Activated naive CD4-positive, alpha-beta T cell treated with Interleukin-2 at 50 U/mL for 16 hours (primary cell): ENCODE results near the gene R3HDM4.
"Not testable (repeated sequence)": the region's sequence is repeated elsewhere in the genome, so short reads cannot be mapped to it uniquely, and the experiment has no call there.

Experiments used
- DNase-seq: peaks from one replicate; pipeline ENCODE4 v3.0.0-alpha.2; 2020

Gene R3HDM4

GRCh38 chr19:911197-912033, 1.6 kb downstream of the R3HDM4 start:
- no peak for DNase-seq

GRCh38 chr19:907183-907853, 5.7 kb downstream of the R3HDM4 start:
- DNase-seq = no peak

GRCh38 chr19:906480-906879, 6.5 kb downstream of the R3HDM4 start:
- no peak for DNase-seq

- no peak for DNase-seq
Measured at GRCh38 chr19:904545-904944, 8.5 kb downstream of the R3HDM4 start.

- no peak for DNase-seq
Measured at GRCh38 chr19:903266-903797, 9.7 kb downstream of the R3HDM4 start.

GRCh38 chr19:902446-903226, 10.4 kb downstream of the R3HDM4 start:
- no peak for DNase-seq

- DNase-seq = no peak
Measured at GRCh38 chr19:902093-902370, 11.0 kb downstream of the R3HDM4 start.

GRCh38 chr19:901216-902092, 11.6 kb downstream of the R3HDM4 start:
- DNase-seq = no peak

GRCh38 chr19:900302-901111, 12.5 kb downstream of the R3HDM4 start:
- DNase-seq = no peak

GRCh38 chr19:900043-900301, 13.0 kb downstream of the R3HDM4 start:
- no peak for DNase-seq

- DNase-seq = no peak
Measured at GRCh38 chr19:899336-900042, 13.5 kb downstream of the R3HDM4 start.

GRCh38 chr19:898663-899062, 14.4 kb downstream of the R3HDM4 start:
- DNase-seq = no peak

- DNase-seq = no peak
Measured at GRCh38 chr19:897442-898039, 15.5 kb downstream of the R3HDM4 start.

- DNase-seq = no peak
Measured at GRCh38 chr19:896999-897398, 16.0 kb downstream of the R3HDM4 start.

GRCh38 chr19:896434-896833, 16.6 kb downstream of the R3HDM4 start:
- DNase-seq = no peak

- peak; percentile 89 for DNase-seq
Measured at GRCh38 chr19:892894-893689, 19.9 kb downstream of the R3HDM4 start, which contains the start of the genes MED16 and RNU6-9. Gene MED16, minus strand, starts transcription at chr19:893187. Its CDS starts 2,056 bp downstream, at chr19:891131. Gene RNU6-9, plus strand, starts transcription at chr19:893484.

GRCh38 chr19:892243-892893, 20.7 kb downstream of the R3HDM4 start:
- no peak for DNase-seq

GRCh38 chr19:891421-892200, 21.4 kb downstream of the R3HDM4 start:
- not testable (repeated sequence) for DNase-seq
